Lower lobe of right lung (tissue), 2 donors: ENCODE measurements around the gene DRAM2. TPM values are rescaled to one million over a fixed set of nuclear protein-coding genes. Genes with fewer than 3 reads are reported as not detected.

Experiments
- ATAC-seq, 2 donors: fragments of 200-7000 bp; cut with Tn5 transposase; one replicate each; pipeline ENCODE4 v1.9.1; 2020 to 2022; ENCODE audit warnings: mild to moderate bottlenecking in 2 of 2, moderate library complexity in 2 of 2
- DNase-seq: peaks from one replicate; pipeline ENCODE4 v3.0.0-alpha.2; 2020
- H3K27ac ChIP-seq: fragments of 200-600 bp; one replicate; pipeline ENCODE4 v1.8.0; 2022
- H3K27me3 ChIP-seq: fragments of 200-600 bp; one replicate; pipeline ENCODE4 v1.8.0; 2022; ENCODE audit warnings: low read depth
- H3K36me3 ChIP-seq: fragments of 200-600 bp; one replicate; pipeline ENCODE4 v1.8.0; 2022; ENCODE audit warnings: mild to moderate bottlenecking
- H3K4me1 ChIP-seq: fragments of 200-600 bp; one replicate; pipeline ENCODE4 v1.8.0; 2022
- H3K4me3 ChIP-seq: fragments of 200-600 bp; one replicate; pipeline ENCODE4 v1.8.0; 2022; ENCODE audit warnings: mild to moderate bottlenecking
- H3K9me3 ChIP-seq: fragments of 200-600 bp; one replicate; pipeline ENCODE4 v1.8.0; 2022
- intact Hi-C: fragments of 100-400 bp; cut with DNase I; formaldehyde crosslinking; loops from one replicate; pipeline ENCODE4 v1.11.0; 2022
- total RNA-seq: library from RNA; stranded (reverse); fragmentation: NEBNext Ultra II Directional; extraction: Animal tissue kit (Norgen Biotek cat#: 25700); gene quantifications from one replicate; pipeline ENCODE4 v1.2.1, GENCODE V29; 2021
- TF ChIP-seq, protein P1 (sequence below): fragments of 200-600 bp; IDR thresholded peaks from one replicate; pipeline ENCODE4 v1.8.0; 2022; ENCODE audit warnings: antibody characterized with exemption, mild to moderate bottlenecking
- donor health status: DM: no; HTN: yes; CAD: no; lungs with severe emphysema.

The DRAM2 gene
- total RNA-seq, 1 donor from 2014 or later: 73.9 TPM

DNA sequence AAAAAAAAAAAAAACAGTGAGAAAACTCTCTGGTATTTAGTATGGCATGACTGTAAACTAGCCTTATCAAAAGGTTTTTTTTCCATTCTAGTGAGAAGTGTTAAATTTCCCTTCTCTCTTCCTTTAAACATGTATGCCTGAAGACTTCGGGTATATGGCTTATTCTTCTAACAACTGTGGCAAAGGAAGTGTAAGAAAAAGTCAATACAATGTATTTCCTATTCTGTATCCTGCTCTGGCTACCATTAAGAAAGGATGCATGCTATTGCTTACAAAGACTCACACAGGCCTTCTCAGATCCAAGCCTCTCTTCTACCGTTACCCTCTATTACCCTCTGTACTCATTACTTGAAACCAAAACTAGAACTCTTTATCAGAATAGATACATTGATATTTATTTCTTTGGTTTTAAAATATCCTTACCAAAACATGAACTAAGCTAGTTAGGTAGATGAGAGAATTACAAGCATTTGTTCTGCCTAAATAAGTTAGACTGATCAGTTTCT, 8.5 kb upstream of the DRAM2 start:
- Histone ChIP-seq H3K27ac (no peak overlapping the region), H3K27me3 (no peaks in the 10 kb centered on the region), H3K4me3 (no peak overlapping the region), H3K9me3 (no peaks in the 10 kb centered on the region), H3K36me3 (peaks cover 69% of the 10 kb centered on the region), H3K4me1 (peaks cover 15% of the 10 kb centered on the region)
- DNase-seq: no peak
- TF ChIP-seq, protein P1, sequence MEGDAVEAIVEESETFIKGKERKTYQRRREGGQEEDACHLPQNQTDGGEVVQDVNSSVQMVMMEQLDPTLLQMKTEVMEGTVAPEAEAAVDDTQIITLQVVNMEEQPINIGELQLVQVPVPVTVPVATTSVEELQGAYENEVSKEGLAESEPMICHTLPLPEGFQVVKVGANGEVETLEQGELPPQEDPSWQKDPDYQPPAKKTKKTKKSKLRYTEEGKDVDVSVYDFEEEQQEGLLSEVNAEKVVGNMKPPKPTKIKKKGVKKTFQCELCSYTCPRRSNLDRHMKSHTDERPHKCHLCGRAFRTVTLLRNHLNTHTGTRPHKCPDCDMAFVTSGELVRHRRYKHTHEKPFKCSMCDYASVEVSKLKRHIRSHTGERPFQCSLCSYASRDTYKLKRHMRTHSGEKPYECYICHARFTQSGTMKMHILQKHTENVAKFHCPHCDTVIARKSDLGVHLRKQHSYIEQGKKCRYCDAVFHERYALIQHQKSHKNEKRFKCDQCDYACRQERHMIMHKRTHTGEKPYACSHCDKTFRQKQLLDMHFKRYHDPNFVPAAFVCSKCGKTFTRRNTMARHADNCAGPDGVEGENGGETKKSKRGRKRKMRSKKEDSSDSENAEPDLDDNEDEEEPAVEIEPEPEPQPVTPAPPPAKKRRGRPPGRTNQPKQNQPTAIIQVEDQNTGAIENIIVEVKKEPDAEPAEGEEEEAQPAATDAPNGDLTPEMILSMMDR: no peak
- ATAC-seq: no peak
- intact Hi-C loops: no loop called here

GRCh38 chr1:111147948-111148347, 8.1 kb upstream of the DRAM2 start:
- no peak for ATAC-seq
- peaks cover 19% of the 10 kb centered on the region for H3K4me1 ChIP-seq
- no peaks in the 10 kb centered on the region for H3K9me3 ChIP-seq
- H3K4me3 ChIP-seq: no peak overlapping the region
- intact Hi-C loops: no loop called here
- H3K36me3 ChIP-seq: peaks cover 64% of the 10 kb centered on the region
- H3K27me3 ChIP-seq: no peaks in the 10 kb centered on the region
- no peak overlapping the region for H3K27ac ChIP-seq
- DNase-seq: no peak
- TF ChIP-seq, protein P1: no peak

GRCh38 chr1:111145963-111146768, 6.3 kb upstream of the DRAM2 start:
- Histone ChIP-seq H3K4me3 (no peak overlapping the region), H3K36me3 (peaks cover 47% of the 10 kb centered on the region), H3K27me3 (no peaks in the 10 kb centered on the region), H3K27ac (no peak overlapping the region), H3K4me1 (peaks cover 37% of the 10 kb centered on the region), H3K9me3 (no peaks in the 10 kb centered on the region)
- ATAC-seq (no peak), DNase-seq (no peak)
- intact Hi-C loops: no loop called here
- TF ChIP-seq, protein P1: no peak

- H3K4me1 ChIP-seq: peaks cover 40% of the 10 kb centered on the region
- no peaks in the 10 kb centered on the region for H3K27me3 ChIP-seq
- DNase-seq: no peak
- intact Hi-C loops: no loop called here
- ATAC-seq: no peak
- H3K9me3 ChIP-seq: no peaks in the 10 kb centered on the region
- H3K36me3 ChIP-seq: peaks cover 41% of the 10 kb centered on the region
- H3K4me3 ChIP-seq: no peak overlapping the region
- TF ChIP-seq, protein P1: no peak
- no peak overlapping the region for H3K27ac ChIP-seq
Observed at GRCh38 chr1:111145542-111145941, 5.6 kb upstream of the DRAM2 start.

DNA sequence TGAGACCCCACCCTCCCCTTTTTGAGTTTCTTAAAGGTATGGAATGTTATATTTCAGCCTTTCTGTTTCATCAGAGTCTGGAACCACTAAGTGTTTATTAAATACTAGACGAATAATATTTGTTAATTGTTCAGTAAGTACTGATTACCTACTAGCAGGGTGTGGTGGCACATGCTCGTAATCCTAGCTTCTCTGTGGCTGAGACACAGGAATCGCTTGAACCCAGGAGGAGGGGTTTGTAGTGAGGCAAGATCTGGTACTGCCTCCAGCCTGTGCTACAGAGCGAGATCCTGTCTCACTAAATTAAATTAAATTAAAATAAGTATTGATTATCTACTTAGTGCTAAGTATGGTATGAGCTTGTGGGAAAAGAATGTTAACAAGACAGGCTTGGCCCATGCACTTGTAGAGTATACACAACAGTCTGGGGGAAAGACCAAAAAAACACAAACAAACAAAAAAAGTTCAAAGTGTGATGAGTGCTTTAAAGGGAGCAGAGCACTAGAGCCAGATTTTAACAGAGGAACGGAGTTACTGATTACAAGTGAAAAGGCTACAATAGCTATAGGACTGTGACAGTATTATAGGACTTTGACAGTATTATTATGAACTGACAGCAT, 2.6 kb upstream of the DRAM2 start:
- peaks cover 55% of the 10 kb centered on the region for H3K4me1 ChIP-seq
- peak in 1 of 2 donors; percentile 18 for ATAC-seq

More for the DNA sequence above, 2.6 kb upstream of the DRAM2 start:
- intact Hi-C loops: no loop called here
- Histone ChIP-seq H3K27ac (no peak overlapping the region), H3K4me3 (peak overlapping the region; percentile 79), H3K27me3 (no peaks in the 10 kb centered on the region), H3K9me3 (no peaks in the 10 kb centered on the region), H3K36me3 (peaks cover 15% of the 10 kb centered on the region)
- TF ChIP-seq, protein P1: no peak
- no peak for DNase-seq
